Activated T-helper 1 cell treated with Interleukin-2 at 50 U/mL for 16 hours (primary cell): Measurements from ENCODE around the gene HOXC6.

Experiments used
- DNase-seq: peaks from one replicate; pipeline ENCODE4 v3.0.0-alpha.2; 2020; ENCODE audit warnings: low read depth

The HOXC6 gene

GRCh38 chr12:54002915-54003389, 25.3 kb upstream of the HOXC6 start:
- DNase-seq: no peak

- no peak for DNase-seq
These were observed 24.6 kb upstream of the HOXC6 start for GRCh38 chr12:54003625-54004024.

GRCh38 chr12:54004063-54004840, 24.0 kb upstream of the HOXC6 start:
- no peak for DNase-seq

- DNase-seq: no peak
These were observed 23.3 kb upstream of the HOXC6 start for GRCh38 chr12:54004841-54005530.

GRCh38 chr12:54005531-54005852, 22.7 kb upstream of the HOXC6 start:
- DNase-seq: no peak

- peak; percentile 64 for DNase-seq
These were observed 22.2 kb upstream of the HOXC6 start for GRCh38 chr12:54005853-54006558.

- no peak for DNase-seq
These were observed 21.6 kb upstream of the HOXC6 start for GRCh38 chr12:54006559-54007220.

- no peak for DNase-seq
These were observed 20.5 kb upstream of the HOXC6 start for GRCh38 chr12:54007538-54008259.

GRCh38 chr12:54008260-54008552, 20.0 kb upstream of the HOXC6 start:
- no peak for DNase-seq

- DNase-seq: no peak
These were observed 18.8 kb upstream of the HOXC6 start for GRCh38 chr12:54009171-54010052.

- DNase-seq: no peak
These were observed 17.9 kb upstream of the HOXC6 start for GRCh38 chr12:54010053-54010971.

- no peak for DNase-seq
These were observed 17.1 kb upstream of the HOXC6 start for GRCh38 chr12:54010972-54011664.

GRCh38 chr12:54011665-54012532, 16.3 kb upstream of the HOXC6 start:
- no peak for DNase-seq

GRCh38 chr12:54012631-54013409, 15.4 kb upstream of the HOXC6 start:
- no peak for DNase-seq

GRCh38 chr12:54014377-54015017, 13.7 kb upstream of the HOXC6 start:
- DNase-seq: no peak

GRCh38 chr12:54015018-54015931, 13.0 kb upstream of the HOXC6 start:
- DNase-seq: no peak
